GM12892 (cell line): ENCODE results near the gene RUVBL2.
"Not testable (repeated sequence)": the region's sequence is repeated elsewhere in the genome, so short reads cannot be mapped to it uniquely, and the experiment has no call there.

ENCODE experiments used
- POLR2A ChIP-seq: IDR thresholded peaks from 2 replicates; pipeline ENCODE4 v1.6.1; 2011; ENCODE audit warnings: low read depth, low read length, control low read depth
- POLR2AphosphoS5 ChIP-seq: IDR thresholded peaks from 2 replicates; pipeline ENCODE4 v1.6.1; 2011; ENCODE audit warnings: low read depth, low read length, control low read depth
- TAF1 ChIP-seq: IDR thresholded peaks from 2 replicates; pipeline ENCODE4 v1.6.1; 2011; ENCODE audit warnings: low read depth, mild to moderate bottlenecking, control low read depth, low read length, borderline replicate concordance

- not testable (repeated sequence) for TF ChIP-seq POLR2A, TAF1, POLR2AphosphoS5
These were observed 44.4 kb downstream of the RUVBL2 start for GRCh38 chr19:49038111-49038510.
